ENCODE results near the gene PIGU.

DNA sequence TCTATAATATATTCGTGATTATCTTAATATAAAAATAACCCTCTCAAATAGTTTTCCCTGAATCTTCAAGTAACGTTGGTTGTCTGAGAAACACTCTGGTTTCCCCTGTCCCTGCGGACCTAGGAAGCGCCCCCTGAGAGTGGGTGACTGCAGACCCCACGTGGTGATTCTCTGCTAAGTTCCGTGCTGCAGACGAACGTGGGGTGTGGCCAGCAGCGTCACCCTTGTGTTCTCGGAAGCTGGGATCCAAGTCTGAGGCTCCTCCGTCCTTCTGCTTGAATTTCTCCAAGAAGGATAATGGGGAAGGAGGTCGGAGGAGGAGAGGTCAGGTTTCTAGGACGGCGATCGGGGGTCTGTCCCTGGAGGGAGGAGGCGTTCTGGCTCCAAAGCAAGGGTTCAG is 135.0 kb downstream of the PIGU start:
- TF ChIP-seq CTCF (IDR thresholded peaks at IDR 0.05), result no peak
- TF ChIP-seq ZFX (IDR thresholded peaks at IDR 0.05; ENCODE audit: borderline replicate concordance), result no peak
